Thoracic aorta (tissue), 2 donors: ENCODE results near the gene HRH2. TPM values are rescaled to one million over a fixed set of nuclear protein-coding genes. Genes with fewer than 3 reads are reported as not detected.

ENCODE experiments used
- ATAC-seq: fragments of 150-250 bp; one replicate; pipeline ENCODE4 v1.8.0; 2017; ENCODE audit warnings: low read depth; ENCODE audit not compliant: insufficient number of reproducible peaks, low FRiP score
- DNase-seq: peaks from one replicate; pipeline ENCODE4 v3.0.0-alpha.2; 2020; ENCODE audit warnings: low spot score
- H3K27ac ChIP-seq, 2 donors: fragments of 200-600 bp; sonication (generic); 1 replicate in 1 of 2; 2 replicates in 1 of 2; pipeline ENCODE4 v1.5.1; 2016; ENCODE audit warnings: mild to moderate bottlenecking in 2 of 2, moderate library complexity in 2 of 2
- H3K27me3 ChIP-seq: fragments of 200-600 bp; sonication (generic); replicated peaks from 2 replicates; pipeline ENCODE4 v1.6.0; 2016; ENCODE audit warnings: mild to moderate bottlenecking; ENCODE audit not compliant: insufficient read depth
- H3K36me3 ChIP-seq: fragments of 200-600 bp; sonication (generic); one replicate; pipeline ENCODE4 v1.5.1; 2016
- H3K4me1 ChIP-seq, 2 donors: fragments of 200-600 bp; sonication (generic); 1 replicate in 1 of 2; 2 replicates in 1 of 2; pipeline versions ENCODE4 v1.5.1 to v1.6.0; 2016; ENCODE audit warnings: low read depth in 2 of 2, mild to moderate bottlenecking in 1 of 2; ENCODE audit not compliant: control insufficient read depth in 1 of 2
- H3K4me3 ChIP-seq: fragments of 200-600 bp; sonication (generic); 2 replicates; pipeline ENCODE4 v1.5.1; 2016; ENCODE audit warnings: mild to moderate bottlenecking
- H3K9me3 ChIP-seq: fragments of 200-600 bp; sonication (generic); 2 replicates; pipeline ENCODE4 v1.5.1; 2016
- total RNA-seq, 2 donors: library from RNA; depleted of rRNA; stranded (reverse); fragments of >200 nt; gene quantifications; one replicate each; pipeline versions ENCODE4 v1.1.0 to v1.2.3, GENCODE V29; 2016
- TF ChIP-seq, protein P1 (sequence below): fragments of 200-600 bp; sonication (generic); IDR thresholded peaks from one replicate; pipeline ENCODE4 v1.5.1; 2019; ENCODE audit warnings: antibody characterized with exemption

The HRH2 gene
- total RNA-seq, 2 donors from 2014 or later: 8.8 to 23.1 TPM

DNA sequence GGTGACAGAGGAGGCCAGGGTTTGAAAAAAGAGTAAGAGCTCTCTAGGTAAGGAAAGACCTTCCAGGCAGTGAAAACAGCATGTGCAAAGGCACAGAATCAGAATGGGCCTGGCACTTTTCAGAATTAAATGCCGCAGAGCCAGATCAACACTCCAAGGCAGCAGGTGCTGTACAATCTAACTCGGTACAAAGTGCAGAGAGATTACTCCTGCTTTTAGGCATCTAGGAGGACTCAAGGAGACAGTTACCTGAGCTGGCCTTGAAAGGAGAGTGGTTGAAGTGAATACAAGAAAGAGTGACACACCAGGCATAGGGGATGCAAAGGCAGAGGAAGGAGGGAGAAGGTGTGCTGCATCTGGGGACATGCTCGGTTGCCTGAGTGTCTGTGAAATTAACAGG, 21.5 kb downstream of the HRH2 start:
- H3K27me3 ChIP-seq: no peaks in the 10 kb centered on the region
- H3K27ac ChIP-seq: no peak overlapping the region
- H3K36me3 ChIP-seq: no peaks in the 10 kb centered on the region
- H3K9me3 ChIP-seq: no peaks in the 10 kb centered on the region
- peaks cover 5 to 19% of the 10 kb centered on the region in 2 donors for H3K4me1 ChIP-seq
- no peak overlapping the region for H3K4me3 ChIP-seq
- DNase-seq: no peak
- TF ChIP-seq, protein P1, sequence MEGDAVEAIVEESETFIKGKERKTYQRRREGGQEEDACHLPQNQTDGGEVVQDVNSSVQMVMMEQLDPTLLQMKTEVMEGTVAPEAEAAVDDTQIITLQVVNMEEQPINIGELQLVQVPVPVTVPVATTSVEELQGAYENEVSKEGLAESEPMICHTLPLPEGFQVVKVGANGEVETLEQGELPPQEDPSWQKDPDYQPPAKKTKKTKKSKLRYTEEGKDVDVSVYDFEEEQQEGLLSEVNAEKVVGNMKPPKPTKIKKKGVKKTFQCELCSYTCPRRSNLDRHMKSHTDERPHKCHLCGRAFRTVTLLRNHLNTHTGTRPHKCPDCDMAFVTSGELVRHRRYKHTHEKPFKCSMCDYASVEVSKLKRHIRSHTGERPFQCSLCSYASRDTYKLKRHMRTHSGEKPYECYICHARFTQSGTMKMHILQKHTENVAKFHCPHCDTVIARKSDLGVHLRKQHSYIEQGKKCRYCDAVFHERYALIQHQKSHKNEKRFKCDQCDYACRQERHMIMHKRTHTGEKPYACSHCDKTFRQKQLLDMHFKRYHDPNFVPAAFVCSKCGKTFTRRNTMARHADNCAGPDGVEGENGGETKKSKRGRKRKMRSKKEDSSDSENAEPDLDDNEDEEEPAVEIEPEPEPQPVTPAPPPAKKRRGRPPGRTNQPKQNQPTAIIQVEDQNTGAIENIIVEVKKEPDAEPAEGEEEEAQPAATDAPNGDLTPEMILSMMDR: no peak
- no peak for ATAC-seq

DNA sequence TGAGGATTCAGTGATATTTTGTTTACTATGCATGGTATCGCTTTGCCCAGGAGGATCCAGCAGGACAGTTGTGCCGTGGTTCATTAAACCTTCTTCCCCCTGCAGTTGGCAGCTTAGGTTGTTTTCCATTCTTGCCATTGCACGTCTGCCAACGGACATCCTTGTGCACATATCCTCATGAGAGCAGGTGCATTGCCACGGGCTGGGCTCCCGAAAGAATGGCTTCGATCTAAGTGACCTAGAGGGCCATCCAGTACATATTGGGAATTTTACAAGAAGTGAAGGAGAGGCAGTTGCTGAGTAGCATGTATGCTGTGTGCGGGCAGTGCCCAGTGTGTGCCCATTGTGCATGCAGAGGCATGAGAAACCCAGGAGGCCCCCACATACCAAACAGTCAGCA, 22.1 kb downstream of the HRH2 start:
- H3K27ac ChIP-seq: no peak overlapping the region
- DNase-seq (no peak), ATAC-seq (no peak)
- H3K4me1 ChIP-seq: peaks cover 5 to 19% of the 10 kb centered on the region in 2 donors
- no peaks in the 10 kb centered on the region for H3K36me3 ChIP-seq
- no peaks in the 10 kb centered on the region for H3K9me3 ChIP-seq
- H3K4me3 ChIP-seq: no peak overlapping the region
- no peaks in the 10 kb centered on the region for H3K27me3 ChIP-seq
- TF ChIP-seq, protein P1: no peak

DNA sequence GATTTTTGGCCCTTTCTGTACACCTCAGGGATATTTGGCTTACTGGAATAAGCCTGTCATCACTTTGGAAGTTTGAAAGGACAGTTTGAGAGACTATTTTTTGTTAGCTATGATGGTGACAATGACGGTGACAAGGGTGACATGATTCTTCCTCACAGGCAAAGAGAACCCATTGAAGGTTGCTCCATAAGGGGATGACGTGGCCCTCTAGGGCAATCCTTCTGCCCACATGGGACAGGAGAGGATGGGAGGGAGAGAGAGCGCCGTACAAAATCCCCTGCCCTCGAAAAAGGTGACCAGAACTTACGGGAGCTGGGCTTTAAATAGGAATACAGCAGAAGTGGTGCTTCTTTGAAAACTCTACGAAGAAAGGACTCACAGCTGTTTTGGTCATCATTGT, 22.6 kb downstream of the HRH2 start:
- ATAC-seq (no peak), DNase-seq (no peak)
- Histone ChIP-seq H3K27ac (no peak overlapping the region), H3K4me3 (no peak overlapping the region), H3K27me3 (no peaks in the 10 kb centered on the region), H3K9me3 (no peaks in the 10 kb centered on the region), H3K36me3 (no peaks in the 10 kb centered on the region), H3K4me1 (peaks cover 5 to 19% of the 10 kb centered on the region in 2 donors)
- TF ChIP-seq, protein P1: no peak

DNA sequence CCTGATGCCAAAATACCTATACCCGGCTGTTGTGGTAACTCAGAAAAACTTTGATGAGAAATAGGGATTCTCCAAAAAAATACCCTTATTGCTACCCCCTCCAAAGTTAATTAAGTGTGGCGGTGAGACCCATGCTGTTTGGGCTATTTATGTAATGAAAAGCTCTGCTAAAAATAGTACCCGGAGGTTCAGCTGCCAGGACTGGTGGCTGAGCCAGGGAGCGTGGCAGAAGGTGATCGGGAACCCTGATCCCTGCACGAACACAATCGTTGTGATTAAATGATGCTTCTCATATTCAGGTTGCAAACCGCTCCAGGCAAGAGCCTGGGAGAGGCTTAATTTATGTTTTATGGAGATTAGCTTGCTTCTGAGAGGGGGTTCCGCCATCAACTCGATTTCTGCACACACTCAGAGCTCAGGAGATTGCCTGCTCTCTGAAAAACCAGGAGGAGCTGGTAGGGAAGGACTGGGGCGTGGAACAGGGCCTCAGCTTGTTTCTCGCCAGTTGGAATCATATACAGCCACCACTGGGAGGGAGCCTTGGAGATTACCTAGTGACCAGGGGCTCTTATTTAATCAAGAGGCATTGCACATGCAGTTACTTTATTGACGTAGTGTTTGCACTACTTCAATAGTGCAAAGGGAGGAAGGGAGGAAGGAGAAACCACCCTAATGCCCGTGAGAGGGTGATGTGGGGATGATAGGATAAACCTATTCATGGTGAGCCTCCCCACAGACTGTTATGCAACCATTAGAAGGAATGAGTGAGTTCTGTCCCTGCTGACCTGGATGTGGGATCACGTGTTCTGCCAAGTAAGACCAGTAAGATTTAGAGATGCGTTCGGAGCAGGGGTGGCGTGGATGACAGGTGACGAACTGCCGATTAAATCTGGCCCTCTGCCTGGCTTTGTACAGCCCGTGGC, 23.4 kb downstream of the HRH2 start:
- TF ChIP-seq, protein P1: no peak
- Histone ChIP-seq H3K27ac (no peak overlapping the region), H3K9me3 (no peaks in the 10 kb centered on the region), H3K4me3 (peak overlapping the region; percentile 51), H3K4me1 (peaks cover 5 to 24% of the 10 kb centered on the region in 2 donors), H3K27me3 (no peaks in the 10 kb centered on the region), H3K36me3 (no peaks in the 10 kb centered on the region)
- DNase-seq: no peak
- ATAC-seq: peak; percentile 26

DNA sequence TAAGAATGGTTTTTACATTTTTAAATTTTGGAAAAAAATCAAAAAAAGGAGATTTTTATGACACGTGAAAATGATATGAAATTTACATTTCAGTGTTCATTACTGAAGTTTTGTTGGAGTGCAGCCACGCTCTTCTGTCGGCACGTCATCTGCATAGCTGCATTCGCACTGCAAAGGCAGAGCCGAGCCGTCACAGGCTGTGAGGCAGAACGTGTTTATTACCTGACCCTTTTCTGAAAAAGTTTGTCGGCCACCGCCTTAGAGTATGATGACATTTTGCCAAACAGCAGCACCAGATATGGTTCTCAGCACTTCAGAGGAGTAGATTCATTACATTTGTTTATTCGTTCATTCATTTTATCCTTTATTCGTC, 24.1 kb downstream of the HRH2 start:
- H3K36me3 ChIP-seq: no peaks in the 10 kb centered on the region
- H3K4me1 ChIP-seq: peaks cover 7 to 30% of the 10 kb centered on the region in 2 donors
- DNase-seq (no peak), ATAC-seq (no peak)
- H3K27me3 ChIP-seq: no peaks in the 10 kb centered on the region
- TF ChIP-seq, protein P1: no peak
- H3K4me3 ChIP-seq: peak overlapping the region; percentile 51
- no peak overlapping the region for H3K27ac ChIP-seq
- H3K9me3 ChIP-seq: no peaks in the 10 kb centered on the region
